Measurements from ENCODE around the gene CHD9NB.
"Not testable (repeated sequence)": the region's sequence is repeated elsewhere in the genome, so short reads cannot be mapped to it uniquely, and the experiment has no call there.

Gene CHD9NB

DNA sequence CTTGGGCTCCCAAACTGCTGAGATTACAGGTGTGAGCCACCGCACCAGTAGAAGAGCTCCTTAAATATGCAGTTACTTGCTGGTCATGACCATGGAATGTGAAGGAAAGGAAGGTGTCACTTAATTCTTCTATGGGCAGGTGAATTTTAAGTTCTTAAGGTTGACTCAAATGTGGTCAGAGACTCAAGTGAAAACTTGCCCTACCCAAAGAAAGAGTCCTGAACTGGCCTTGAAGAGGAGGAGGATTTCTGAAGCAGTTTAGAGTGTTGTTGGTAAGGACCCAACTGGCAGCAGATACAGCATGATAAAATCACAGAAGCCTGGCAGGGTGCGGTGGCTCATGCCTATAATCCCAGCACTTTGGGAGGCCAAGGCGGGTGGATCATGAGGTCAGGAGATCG, 31.4 kb upstream of the CHD9NB start:
- DNase-seq (ENCODE audit: low read depth in 3 of 3, low spot score in 1 of 3), result no peak

DNA sequence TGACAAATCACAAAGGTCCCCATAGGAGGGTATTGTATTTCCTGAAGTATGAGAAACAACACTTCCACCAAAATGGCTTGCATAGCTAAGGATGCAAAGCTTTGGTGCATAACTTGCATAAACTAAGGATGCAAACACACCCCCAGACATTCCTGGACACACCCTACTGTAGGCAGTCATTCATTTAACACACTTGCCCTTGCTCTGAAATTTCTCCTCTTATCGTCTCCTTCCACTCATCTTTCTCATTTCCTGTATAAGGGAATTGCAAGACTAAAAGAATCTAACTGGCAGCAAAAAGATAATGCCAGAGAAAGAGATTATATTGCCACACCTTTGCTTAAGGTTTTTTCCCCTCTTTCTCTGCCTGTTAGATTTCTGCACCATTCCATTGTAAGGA, 30.4 kb upstream of the CHD9NB start:
- no peak for DNase-seq (ENCODE audit: low read depth in 3 of 3, low spot score in 1 of 3)

DNA sequence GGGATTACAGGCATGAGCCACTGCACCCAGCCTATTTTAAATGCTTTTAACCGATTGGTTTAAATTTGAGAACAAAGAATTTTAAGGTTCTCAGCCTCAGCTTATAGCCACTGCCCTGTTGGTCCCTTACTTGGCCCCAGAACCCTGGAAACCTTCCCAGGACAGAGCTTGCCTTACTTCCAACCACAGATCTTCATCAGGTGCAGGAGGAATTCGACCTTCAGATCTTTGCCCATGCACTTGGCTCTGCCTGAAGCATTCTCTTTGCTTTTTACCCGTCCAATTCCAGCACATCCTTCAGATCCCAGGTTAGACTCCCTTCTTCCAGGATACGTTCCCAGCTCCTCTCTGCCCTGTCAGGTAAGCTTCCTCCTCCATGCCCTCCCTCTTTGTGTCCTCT, 29.8 kb upstream of the CHD9NB start:
- no peak for DNase-seq (ENCODE audit: low read depth in 3 of 3, low spot score in 1 of 3)

DNA sequence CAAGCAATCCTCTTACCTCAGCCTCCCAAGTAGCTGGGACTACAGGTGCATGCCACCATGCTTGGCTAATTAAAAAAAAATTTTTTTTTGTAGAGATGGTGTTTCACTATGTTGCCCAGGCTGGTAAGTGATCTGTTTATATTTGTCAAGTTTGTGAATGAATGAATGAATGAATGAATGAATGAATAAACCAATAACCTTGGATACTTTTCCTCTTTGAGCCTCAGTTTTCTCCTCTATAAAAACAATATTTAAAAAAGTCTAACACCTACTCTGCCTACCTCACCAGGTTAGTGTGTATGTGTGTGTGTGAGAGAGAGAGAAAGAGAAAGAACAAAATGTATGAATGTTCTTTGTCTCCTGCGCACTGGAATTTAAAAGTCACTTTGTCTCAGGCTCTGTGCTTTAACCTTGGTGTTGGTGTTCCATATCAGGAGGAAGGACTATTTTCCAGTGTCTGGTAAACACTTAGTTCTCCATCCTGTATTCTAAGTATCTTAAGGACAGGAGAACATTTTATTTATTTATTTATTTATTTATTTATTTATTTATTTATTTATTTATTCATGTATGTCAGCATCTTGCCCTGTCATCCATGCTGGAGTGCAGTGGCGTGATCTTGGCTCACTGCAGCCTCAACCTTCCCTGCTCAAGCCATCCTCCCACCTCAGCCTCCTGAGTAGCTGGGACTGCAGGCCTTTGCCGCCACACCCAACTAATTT, 29.1 kb upstream of the CHD9NB start:
- no peak for DNase-seq (ENCODE audit: low read depth in 3 of 3, low spot score in 1 of 3)

DNA sequence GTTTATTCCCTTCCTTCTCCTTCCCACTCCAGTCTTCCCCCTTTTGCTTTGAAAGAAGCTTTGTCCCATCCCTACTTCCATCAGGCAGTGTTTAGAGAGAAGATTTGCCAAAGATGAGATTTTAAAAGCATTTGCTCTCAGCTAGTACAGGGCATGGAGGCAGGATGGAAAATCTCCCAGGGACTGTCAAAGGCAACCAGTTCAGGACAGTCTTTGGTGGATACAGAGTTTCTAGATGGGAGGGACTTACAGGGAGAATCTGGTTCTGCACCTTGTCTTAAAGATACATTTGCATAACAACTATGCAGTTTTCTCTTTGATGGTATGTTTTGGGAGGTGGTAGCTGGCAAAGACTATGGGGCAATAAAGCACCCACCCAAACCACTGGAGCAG, 28.3 kb upstream of the CHD9NB start:
- no peak for DNase-seq (ENCODE audit: low read depth in 3 of 3, low spot score in 1 of 3)

DNA sequence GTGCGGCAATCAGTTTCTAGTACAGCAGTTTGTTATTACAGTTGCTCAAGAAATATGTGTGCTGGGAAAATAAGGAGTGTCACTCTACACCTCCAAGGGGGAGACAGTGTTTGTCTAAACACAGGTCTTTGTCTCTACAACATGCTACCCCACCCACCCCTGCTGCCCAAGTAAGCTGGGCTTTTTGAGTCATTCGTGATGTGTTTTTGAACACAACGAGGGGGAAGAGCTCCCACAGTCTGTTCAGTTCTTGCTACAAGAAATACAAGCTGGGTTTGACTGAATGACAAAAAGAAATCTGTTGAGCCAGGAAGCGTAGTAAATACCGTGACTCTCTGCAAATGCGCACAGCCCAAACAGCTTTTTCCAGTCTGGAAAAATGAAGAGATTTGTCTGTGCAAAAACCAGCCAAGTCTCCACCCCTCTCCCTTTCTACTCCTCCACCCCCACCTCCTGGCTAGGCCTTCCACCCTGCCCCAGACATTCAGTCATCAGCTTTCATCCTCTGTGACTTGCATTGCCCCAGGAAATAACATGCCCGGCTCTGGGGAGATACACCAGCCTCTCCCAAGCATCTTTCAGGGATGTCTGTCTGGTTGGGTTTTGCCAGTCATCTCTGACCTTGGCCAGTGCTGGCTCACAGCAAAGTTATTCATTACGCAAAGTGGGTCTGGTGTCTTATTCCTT, 27.8 kb upstream of the CHD9NB start:
- DNase-seq (ENCODE audit: low read depth in 3 of 3, low spot score in 1 of 3), result no peak

DNA sequence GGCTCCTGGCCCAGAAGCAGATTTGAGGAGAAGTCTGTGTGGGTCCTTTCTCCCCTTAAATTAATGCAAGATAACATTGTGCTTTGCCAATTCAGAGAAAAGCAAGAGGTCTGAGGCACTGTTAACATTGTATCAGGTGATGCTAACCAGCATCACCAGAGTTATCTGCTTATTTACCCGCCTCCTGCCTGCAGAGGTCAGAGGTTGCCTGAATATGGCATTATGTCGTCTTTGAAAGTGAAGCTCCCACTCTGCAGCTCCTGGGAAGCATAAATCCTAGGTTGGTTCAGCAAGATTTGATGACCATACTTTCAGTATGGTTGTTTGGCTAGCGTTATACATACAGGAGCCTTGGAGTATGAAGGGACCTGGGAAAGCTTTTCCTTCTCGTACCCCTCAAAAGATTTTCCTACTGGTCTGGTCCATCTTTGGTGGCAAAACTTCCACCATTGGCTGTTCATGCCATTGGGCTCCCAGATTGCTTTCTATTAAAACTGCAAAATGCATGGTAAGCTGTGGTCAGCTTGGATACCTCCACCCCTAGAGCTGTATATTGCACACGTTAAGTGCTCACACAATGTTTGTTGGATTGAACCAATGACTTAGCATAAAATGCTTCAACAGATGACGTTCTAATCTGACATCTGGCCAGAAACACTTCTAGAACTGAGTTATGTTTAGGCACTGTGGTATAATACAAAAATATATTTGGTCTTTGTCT, 26.2 kb upstream of the CHD9NB start:
- no peak for DNase-seq (ENCODE audit: low read depth in 3 of 3, low spot score in 1 of 3)

DNA sequence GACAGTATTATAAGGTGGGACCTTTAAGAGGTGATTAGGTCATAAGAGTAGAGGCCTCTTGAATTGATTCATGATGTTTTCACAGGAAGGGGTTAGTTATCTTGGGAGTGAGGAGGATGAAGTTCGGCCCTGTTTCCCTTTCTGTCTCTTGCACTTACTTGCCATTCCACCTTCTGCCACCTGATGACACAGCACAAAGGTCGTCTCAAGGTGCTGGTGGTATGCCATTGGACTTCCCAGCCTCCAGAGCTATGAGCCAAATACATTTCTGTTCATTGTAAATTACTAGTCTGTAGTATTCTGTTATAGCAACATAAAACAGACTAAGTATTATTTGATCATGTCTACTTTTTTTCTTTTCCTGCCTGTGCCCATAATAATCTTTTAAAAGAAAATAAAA, 25.6 kb upstream of the CHD9NB start:
- no peak for DNase-seq (ENCODE audit: low read depth in 3 of 3, low spot score in 1 of 3)

DNA sequence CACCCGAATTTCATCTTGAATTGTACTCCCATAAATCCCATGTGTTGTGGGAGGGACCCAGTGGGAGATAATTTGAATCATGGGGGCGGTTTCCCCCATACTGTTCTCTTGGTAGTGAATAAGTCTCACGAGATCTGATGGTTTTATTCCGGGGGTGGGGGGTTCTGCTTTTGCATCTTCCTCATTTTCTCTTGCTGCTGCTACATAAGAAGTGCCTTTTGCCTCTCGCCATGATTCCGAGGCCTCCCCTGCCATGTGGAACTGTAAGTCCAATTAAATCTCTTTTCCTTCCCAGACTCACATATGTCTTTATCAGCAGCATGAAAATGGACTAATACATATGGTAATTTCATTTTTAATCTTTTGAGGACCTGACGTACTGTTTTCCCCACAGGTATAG, 22.8 kb upstream of the CHD9NB start:
- DNase-seq (ENCODE audit: low read depth in 3 of 3, low spot score in 1 of 3), result not testable (repeated sequence)

DNA sequence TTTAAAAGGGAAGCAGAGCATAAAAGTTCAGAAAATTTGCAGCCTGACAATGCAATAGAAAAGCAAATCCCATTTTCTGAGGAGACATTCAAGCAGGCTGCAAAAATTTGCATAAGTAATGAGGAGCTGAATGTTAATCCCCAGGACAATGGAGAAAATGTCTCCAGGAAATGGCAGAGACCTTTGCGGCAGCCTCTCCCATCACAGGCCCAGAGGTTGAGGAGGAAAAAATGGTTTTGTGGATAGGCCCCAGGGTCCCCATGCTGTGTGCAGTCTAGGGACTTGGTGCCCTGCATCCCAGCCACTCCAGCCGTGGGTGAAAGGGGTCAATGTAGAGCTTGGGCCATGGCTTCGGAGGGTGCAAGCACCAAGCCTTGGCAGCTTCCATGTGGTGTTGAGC, 21.6 kb upstream of the CHD9NB start:
- not testable (repeated sequence) for DNase-seq (ENCODE audit: low read depth in 3 of 3, low spot score in 1 of 3)

DNA sequence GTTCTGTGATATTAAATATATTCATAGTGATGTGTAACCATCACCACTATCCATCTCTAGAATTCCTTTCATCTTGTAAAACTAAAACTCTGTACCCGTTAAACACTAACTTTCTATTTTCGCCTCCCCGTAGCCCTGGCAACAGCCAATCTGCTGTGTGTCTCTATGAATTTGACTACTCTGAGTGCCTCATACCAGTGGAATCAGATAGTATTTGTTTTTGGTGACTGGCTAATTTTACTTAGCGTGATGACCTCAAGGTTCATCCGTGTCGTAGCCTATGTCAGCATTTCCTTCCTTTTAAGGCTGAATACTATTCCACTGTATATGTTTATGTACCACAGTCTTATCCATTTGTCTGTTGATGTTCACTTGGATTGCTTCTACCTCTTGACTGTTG, 20.3 kb upstream of the CHD9NB start:
- no peak for DNase-seq (ENCODE audit: low read depth in 3 of 3, low spot score in 1 of 3)

DNA sequence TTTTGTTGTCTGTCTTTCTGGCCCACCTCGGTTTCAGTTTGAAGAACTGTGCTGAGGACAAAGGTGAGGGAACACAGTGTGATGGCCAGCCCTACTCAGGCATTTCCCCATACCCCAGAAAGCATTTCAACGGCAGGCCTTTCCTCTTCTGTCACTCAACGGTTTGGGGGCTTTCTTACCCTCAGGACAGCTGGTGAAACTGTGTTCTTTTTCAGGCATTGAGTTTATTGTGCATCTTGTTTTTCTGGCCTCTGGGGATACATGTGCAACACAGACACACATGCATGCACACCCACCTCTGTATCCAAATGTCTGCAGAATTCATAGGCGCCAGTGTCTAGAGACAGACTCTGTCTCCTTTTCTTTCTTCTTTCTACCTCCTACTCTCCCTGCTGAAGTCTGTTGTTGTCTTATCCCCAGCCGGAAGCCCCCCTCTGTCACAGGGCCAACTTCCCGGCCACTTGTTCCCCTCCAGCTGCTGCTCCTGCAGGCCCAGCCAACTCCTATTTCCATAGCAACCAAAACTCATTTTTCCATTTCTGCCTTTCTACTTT, 19.1 kb upstream of the CHD9NB start:
- DNase-seq (ENCODE audit: low read depth in 3 of 3, low spot score in 1 of 3), result no peak

DNA sequence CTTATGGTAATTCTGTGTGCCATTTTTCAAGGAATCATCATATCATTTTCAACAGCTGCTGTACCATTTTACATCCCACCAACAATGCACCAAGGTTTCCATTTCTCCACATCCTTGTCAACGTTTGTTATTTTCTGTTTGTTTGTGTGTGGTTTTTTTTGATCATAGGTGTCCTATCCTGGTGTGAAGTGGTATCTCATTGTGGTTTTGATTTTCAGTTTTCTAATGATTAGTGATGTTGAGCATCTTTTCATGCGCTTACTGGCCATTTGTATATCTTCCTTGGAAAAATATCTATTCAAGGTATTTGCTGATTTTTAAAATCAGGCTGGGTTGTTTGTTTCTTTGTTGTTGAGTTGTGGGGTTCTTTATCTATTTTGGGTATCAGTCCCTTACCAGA, 17.1 kb upstream of the CHD9NB start:
- DNase-seq (ENCODE audit: low read depth in 3 of 3, low spot score in 1 of 3), result no peak

DNA sequence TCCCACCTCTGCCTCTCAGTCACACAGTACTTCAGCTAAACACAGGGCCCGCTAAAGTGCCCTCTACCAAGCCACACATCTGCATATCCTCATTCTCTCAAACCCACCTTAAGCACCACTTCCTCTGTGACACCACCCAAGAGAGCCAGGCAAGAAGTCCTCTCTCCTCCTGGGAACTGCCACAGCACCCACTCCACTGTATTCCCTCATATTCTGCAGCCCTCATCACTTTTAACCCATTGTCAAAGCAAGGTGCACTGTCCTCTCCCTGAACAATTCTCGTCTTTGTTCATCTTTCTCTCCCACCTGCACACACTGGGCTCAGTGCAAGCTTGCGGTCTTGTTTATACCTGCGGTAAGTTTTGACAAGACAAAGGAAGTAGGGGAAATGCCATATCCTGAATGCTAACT, 15.7 kb upstream of the CHD9NB start:
- DNase-seq (ENCODE audit: low read depth in 3 of 3, low spot score in 1 of 3), result no peak

DNA sequence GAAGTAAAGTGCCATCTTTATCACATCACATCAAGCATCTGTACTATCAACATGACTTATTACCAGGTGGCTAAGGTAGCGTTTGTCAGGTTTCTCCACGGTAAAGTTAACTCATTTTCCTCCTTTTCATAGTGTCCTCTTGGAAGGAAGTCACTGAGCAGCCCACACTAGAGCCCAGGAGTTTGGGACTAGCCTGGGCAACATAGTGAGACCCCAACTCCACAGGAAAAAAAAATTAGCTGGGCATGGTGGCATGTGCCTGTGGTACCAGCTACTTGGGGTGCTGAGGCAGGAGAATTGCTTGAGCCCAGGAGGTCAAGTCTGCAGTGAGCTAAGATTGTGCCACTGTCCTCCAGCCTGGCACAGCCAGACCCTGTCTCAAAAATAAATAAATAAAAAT, 15.0 kb upstream of the CHD9NB start:
- DNase-seq (ENCODE audit: low read depth in 3 of 3, low spot score in 1 of 3), result no peak

DNA sequence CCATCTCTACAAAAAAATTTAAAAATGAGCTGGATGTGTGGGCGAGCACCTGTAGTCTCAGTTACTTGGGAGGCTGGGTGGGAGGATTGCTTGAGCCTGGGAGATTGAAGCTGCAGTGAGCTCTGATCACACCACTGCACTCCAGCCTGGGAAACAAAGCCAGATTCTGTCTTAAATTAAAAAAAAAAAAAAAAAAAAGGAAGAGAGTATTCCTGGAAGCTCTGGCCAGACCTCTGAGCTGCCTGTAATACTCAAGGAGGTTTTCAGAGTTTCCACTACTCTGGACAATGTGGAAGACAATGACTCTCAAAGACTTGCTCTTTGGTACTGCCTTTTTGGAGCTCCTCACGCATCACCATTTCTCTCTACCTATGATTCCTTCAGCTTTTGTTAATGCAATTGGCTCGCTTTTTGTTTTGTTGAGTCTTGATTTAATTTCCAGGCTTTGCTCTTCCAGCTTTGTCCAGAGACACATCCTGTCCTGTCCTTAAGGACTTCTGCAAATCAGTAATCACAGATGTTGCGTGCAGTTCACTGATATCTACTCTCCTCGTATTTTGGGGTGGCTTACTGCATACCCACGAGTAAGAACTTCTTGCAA, 12.9 kb upstream of the CHD9NB start:
- DNase-seq (ENCODE audit: low read depth in 3 of 3, low spot score in 1 of 3), result no peak

DNA sequence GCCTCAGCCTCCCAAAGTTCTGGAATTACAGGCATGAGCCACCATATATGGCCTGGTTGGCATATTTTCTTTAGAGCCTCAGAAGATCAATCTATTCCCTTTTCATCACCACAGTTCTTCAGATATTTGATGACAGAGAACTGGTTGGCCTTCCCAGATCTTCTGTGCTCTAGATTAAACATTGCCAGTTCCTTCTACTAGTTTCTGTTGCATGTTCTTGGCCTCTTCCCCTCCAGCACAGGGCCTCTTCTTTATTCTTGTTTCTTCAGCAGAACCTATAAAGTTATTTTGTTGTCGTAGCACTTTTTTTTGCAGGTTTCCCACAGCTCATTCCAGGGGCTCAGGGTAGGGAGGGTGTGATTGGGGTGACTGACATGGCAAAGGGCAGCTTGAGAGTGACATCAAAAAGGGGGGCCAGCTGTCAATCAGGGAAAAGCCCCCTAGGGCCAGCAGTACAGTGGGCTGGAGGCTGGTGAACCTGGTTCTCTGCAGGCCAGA, 11.4 kb upstream of the CHD9NB start:
- no peak for DNase-seq (ENCODE audit: low read depth in 3 of 3, low spot score in 1 of 3)

DNA sequence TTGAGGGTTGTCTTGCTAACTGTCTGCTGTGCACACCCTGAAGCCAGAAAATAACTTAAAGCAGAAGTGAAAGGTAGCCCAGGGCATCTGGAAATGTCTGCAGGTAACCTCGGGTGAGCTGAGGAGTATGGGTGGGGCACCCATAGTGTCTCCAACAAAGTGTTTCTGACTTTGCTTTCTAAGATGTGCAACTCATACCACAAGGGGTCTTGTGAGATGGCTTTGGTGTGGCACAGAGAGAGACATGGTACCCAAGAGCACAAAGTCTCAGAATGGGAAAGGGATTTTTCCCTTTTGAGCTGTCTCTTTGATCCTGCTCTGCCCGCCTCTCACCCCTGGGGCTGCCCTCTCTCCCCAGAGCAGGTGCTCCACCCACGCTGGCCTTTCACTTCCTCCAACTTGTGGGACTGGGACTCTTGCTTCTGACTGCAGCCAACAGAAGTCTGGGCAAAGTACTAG, 9.0 kb upstream of the CHD9NB start:
- no peak for DNase-seq (ENCODE audit: low read depth in 3 of 3, low spot score in 1 of 3)

DNA sequence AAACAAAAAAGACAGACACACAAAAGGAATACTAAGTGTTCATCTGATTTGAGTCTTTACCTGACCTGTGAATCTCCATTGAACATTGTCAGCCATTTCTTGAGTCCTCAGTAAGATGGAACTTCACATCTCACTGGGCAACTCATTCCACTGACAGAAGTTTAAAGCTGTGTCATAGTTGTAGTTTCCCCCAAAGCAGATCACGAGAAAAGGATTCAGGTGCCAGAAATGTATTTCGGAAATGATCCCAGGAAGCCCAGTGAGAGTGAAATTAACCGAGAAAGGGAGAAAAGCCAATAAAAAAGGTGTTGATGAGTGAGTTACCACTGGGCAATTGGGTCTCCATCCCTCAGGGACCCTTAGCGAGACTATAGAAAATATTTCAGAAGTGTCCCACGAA, 8.6 kb upstream of the CHD9NB start:
- DNase-seq (ENCODE audit: low read depth in 3 of 3, low spot score in 1 of 3), result no peak

DNA sequence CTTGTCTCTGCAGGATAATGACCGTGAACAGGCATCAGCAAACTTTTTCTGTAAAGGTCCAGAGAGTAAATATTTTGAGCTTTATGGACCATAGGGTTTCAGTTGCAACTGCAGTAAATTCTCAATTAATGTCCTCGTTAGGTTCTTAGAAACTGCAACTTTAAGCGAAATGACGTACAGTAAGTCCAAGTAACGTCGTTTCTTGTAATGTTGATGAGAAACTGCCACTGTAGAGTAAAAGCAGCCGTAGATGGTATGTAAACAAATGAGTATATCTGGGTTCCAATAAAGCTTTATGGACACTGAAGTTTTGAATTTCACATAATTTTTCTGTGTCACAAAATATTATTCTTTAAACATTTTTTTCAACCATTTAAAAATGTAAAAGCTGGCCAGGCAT, 7.0 kb upstream of the CHD9NB start:
- DNase-seq (ENCODE audit: low read depth in 3 of 3, low spot score in 1 of 3), result no peak

DNA sequence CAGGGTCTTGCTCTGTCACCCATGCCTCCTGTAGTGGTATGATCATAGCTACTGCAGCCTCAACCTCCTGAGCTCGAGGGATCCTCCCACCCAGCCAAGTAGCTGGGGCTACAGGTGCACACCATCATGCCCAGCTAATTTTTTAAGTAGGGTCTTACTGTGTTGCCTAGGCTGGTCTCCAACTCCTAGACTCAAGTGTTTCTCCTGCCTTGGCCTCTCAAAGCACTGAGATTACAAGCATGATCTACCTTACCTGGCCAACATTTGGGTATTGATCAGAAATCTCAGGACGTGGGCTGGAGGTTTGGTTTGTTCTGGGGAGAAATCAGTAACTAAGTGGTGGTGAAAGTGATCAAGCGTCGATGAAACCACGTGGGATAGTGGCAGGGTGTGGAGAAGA, 6.2 kb upstream of the CHD9NB start:
- no peak for DNase-seq (ENCODE audit: low read depth in 3 of 3, low spot score in 1 of 3)
